Mesenchymal stem cell (in vitro differentiated cells and primary cell): Measurements from ENCODE around the gene CHRNA4.

Experiments used
- DNase-seq: peaks from one replicate; pipeline ENCODE4 v3.0.0-alpha.2; 2013
- H2AFZ ChIP-seq: one replicate; pipeline ENCODE4 v1.6.1; 2013; ENCODE audit warnings: low read depth, mild to moderate bottlenecking, control low read depth, inconsistent platforms, low read length, moderate library complexity
- H2AK5ac ChIP-seq: 2 replicates; pipeline ENCODE4 v1.6.1; 2013; ENCODE audit warnings: low read length, moderate library complexity, mild to moderate bottlenecking, inconsistent platforms; ENCODE audit not compliant: severe bottlenecking
- H2BK120ac ChIP-seq: one replicate; pipeline ENCODE4 v1.6.1; 2013; ENCODE audit warnings: low read depth, mild to moderate bottlenecking, inconsistent platforms, low read length, moderate library complexity
- H2BK12ac ChIP-seq, 2 experiments: one replicate each; pipeline ENCODE4 v1.6.1; 2013; ENCODE audit warnings: inconsistent platforms in 2 of 2, low read length in 2 of 2, mild to moderate bottlenecking in 2 of 2, moderate library complexity in 2 of 2, control low read depth in 1 of 2
- H2BK15ac ChIP-seq: one replicate; pipeline ENCODE4 v1.6.1; 2013; ENCODE audit warnings: mild to moderate bottlenecking, low read depth, inconsistent platforms; ENCODE audit not compliant: poor library complexity, severe bottlenecking
- H2BK5ac ChIP-seq: 2 replicates; pipeline ENCODE4 v1.6.1; 2013; ENCODE audit warnings: low read depth, mild to moderate bottlenecking, low read length, control low read depth, inconsistent platforms; ENCODE audit not compliant: poor library complexity, severe bottlenecking
- H3K14ac ChIP-seq, 2 experiments: one replicate each; pipeline ENCODE4 v1.6.1; 2013; ENCODE audit warnings: inconsistent platforms in 2 of 2, low read length in 2 of 2, control low read depth in 1 of 2, mild to moderate bottlenecking in 1 of 2, moderate library complexity in 1 of 2
- H3K18ac ChIP-seq, 2 experiments: one replicate each; pipeline ENCODE4 v1.6.1; 2013; ENCODE audit warnings: inconsistent platforms in 2 of 2, low read length in 2 of 2, control low read depth in 1 of 2, low read depth in 1 of 2, mild to moderate bottlenecking in 1 of 2
- H3K23ac ChIP-seq, 2 experiments: one replicate each; pipeline ENCODE4 v1.6.1; 2013; ENCODE audit warnings: inconsistent platforms in 2 of 2, low read length in 2 of 2, mild to moderate bottlenecking in 2 of 2, moderate library complexity in 2 of 2, control low read depth in 1 of 2
- H3K27ac ChIP-seq: 2 replicates; pipeline ENCODE4 v1.5.1; 2013; ENCODE audit warnings: mild to moderate bottlenecking, moderate library complexity, low read length, control low read depth, inconsistent platforms; ENCODE audit not compliant: poor library complexity, severe bottlenecking
- H3K27me3 ChIP-seq, 2 experiments: 2 replicates each; pipeline versions ENCODE4 v1.6.1 to v1.7.0; 2013; ENCODE audit warnings: low read length in 2 of 2, mild to moderate bottlenecking in 2 of 2, moderate library complexity in 2 of 2, control low read depth in 1 of 2, inconsistent platforms in 1 of 2; ENCODE audit not compliant: control insufficient read depth in 1 of 2, insufficient read depth in 1 of 2
- H3K36me3 ChIP-seq, 2 experiments: 2 replicates each; pipeline versions ENCODE4 v1.6.1 to v1.7.0; 2013; ENCODE audit warnings: low read length in 2 of 2, control low read depth in 1 of 2, inconsistent platforms in 1 of 2, low read depth in 1 of 2, mild to moderate bottlenecking in 1 of 2; ENCODE audit not compliant: insufficient read depth in 2 of 2, control insufficient read depth in 1 of 2
- H3K4ac ChIP-seq, 2 experiments: one replicate each; pipeline ENCODE4 v1.6.1; 2013; ENCODE audit warnings: inconsistent platforms in 2 of 2, low read length in 2 of 2, mild to moderate bottlenecking in 2 of 2, moderate library complexity in 2 of 2, control low read depth in 1 of 2, low read depth in 1 of 2
- H3K4me1 ChIP-seq: 2 replicates; pipeline ENCODE4 v1.6.1; 2013; ENCODE audit warnings: low read depth, low read length, control low read depth; ENCODE audit not compliant: control insufficient read depth, insufficient read depth
- H3K4me2 ChIP-seq: 2 replicates; pipeline ENCODE4 v1.6.1; 2013; ENCODE audit warnings: low read length, mild to moderate bottlenecking, inconsistent platforms; ENCODE audit not compliant: poor library complexity, severe bottlenecking
- H3K4me3 ChIP-seq, 2 experiments: 2 replicates each; pipeline versions ENCODE4 v1.5.1 to v1.7.0; 2013; ENCODE audit warnings: low read length in 2 of 2, mild to moderate bottlenecking in 2 of 2, control low read depth in 1 of 2, low read depth in 1 of 2; ENCODE audit not compliant: insufficient read depth in 1 of 2
- H3K79me1 ChIP-seq: replicated peaks from 2 replicates; pipeline ENCODE4 v1.6.1; 2013; ENCODE audit warnings: mild to moderate bottlenecking, control low read depth, low read length, inconsistent platforms; ENCODE audit not compliant: poor library complexity, severe bottlenecking
- H3K9ac ChIP-seq: 2 replicates; pipeline ENCODE4 v1.7.0; 2013; ENCODE audit warnings: mild to moderate bottlenecking, low read length, moderate library complexity
- H3K9me3 ChIP-seq: 2 replicates; pipeline ENCODE4 v1.7.0; 2013; ENCODE audit warnings: mild to moderate bottlenecking, low read length; ENCODE audit not compliant: control insufficient read depth
- H4K8ac ChIP-seq: one replicate; pipeline ENCODE4 v1.6.1; 2013; ENCODE audit warnings: inconsistent platforms, mild to moderate bottlenecking, low read length, moderate library complexity
- H4K91ac ChIP-seq: one replicate; pipeline ENCODE4 v1.6.1; 2013; ENCODE audit warnings: mild to moderate bottlenecking, low read length, inconsistent platforms
- WGBS: methylation state at CpG from one replicate; pipeline ENCODE4 v1.1.7; 2013; ENCODE audit warnings: mixed read lengths; 5-methylcytosine and 5-hydroxymethylcytosine counted together

CHRNA4 gene

GRCh38 chr20:63319164-63320040 is 41.7 kb downstream of the CHRNA4 start:
- H3K36me3 ChIP-seq, result no peaks in the 10 kb centered on the region
- no peak overlapping the region for H3K18ac ChIP-seq
- no peak overlapping the region for H3K27ac ChIP-seq
- H3K4me1 ChIP-seq, result no peaks in the 10 kb centered on the region
- no peak overlapping the region for H2BK5ac ChIP-seq
- H2BK12ac ChIP-seq, result no peak overlapping the region
- no peak overlapping the region for H3K4ac ChIP-seq
- H3K27me3 ChIP-seq, result peaks cover 21 to 61% of the 10 kb centered on the region in 2 experiments
- H2BK15ac ChIP-seq, result no peak overlapping the region
- no peak overlapping the region for H2AK5ac ChIP-seq
- no peak overlapping the region for H3K4me2 ChIP-seq
- H3K4me3 ChIP-seq, result no peak overlapping the region
- no peak overlapping the region for H4K91ac ChIP-seq
- H4K8ac ChIP-seq, result no peak overlapping the region
- no peak overlapping the region for H3K9ac ChIP-seq
- no peak overlapping the region for H3K14ac ChIP-seq
- H3K9me3 ChIP-seq, result no peaks in the 10 kb centered on the region
- H2BK120ac ChIP-seq, result no peak overlapping the region
- no peak overlapping the region for H2AFZ ChIP-seq
- no peak overlapping the region for H3K23ac ChIP-seq
- WGBS, result 83% methylated on average over 25 of the region's 25 CpGs
- H3K79me1 ChIP-seq, result no peaks in the 10 kb centered on the region
- DNase-seq, result no peak

- Histone ChIP-seq H3K14ac (no peak overlapping the region), H3K4me1 (no peaks in the 10 kb centered on the region), H3K79me1 (no peaks in the 10 kb centered on the region), H4K91ac (no peak overlapping the region), H3K27ac (no peak overlapping the region), H3K4ac (no peak overlapping the region), H3K23ac (no peak overlapping the region), H2AK5ac (no peak overlapping the region), H3K4me3 (no peak overlapping the region), H2BK5ac (no peak overlapping the region), H3K27me3 (peaks cover 19 to 61% of the 10 kb centered on the region in 2 experiments), H2BK15ac (no peak overlapping the region), H4K8ac (no peak overlapping the region), H3K36me3 (no peaks in the 10 kb centered on the region), H3K9me3 (no peaks in the 10 kb centered on the region), H2BK12ac (no peak overlapping the region), H3K9ac (no peak overlapping the region), H2AFZ (no peak overlapping the region), H2BK120ac (no peak overlapping the region), H3K4me2 (no peak overlapping the region), H3K18ac (no peak overlapping the region)
- no peak for DNase-seq
- WGBS, result 86% methylated on average over 24 of the region's 24 CpGs
Observed at GRCh38 chr20:63318391-63319163, 42.6 kb downstream of the CHRNA4 start.

- Histone ChIP-seq H2AFZ (no peak overlapping the region), H3K4me3 (no peak overlapping the region), H3K18ac (no peak overlapping the region), H3K4me1 (no peaks in the 10 kb centered on the region), H3K23ac (no peak overlapping the region), H2BK5ac (no peak overlapping the region), H3K9ac (no peak overlapping the region), H3K27ac (no peak overlapping the region), H3K9me3 (no peaks in the 10 kb centered on the region), H3K14ac (no peak overlapping the region), H2BK12ac (no peak overlapping the region), H3K79me1 (no peaks in the 10 kb centered on the region), H4K91ac (no peak overlapping the region), H4K8ac (no peak overlapping the region), H3K27me3 (peaks cover 12 to 59% of the 10 kb centered on the region in 2 experiments), H2BK120ac (no peak overlapping the region), H3K36me3 (no peaks in the 10 kb centered on the region), H2AK5ac (no peak overlapping the region), H3K4ac (no peak overlapping the region), H3K4me2 (no peak overlapping the region), H2BK15ac (no peak overlapping the region)
- DNase-seq, result no peak
- 82% methylated on average over 16 of the region's 18 CpGs for WGBS
Observed at GRCh38 chr20:63317601-63318291, 43.4 kb downstream of the CHRNA4 start.

- Histone ChIP-seq H2BK15ac (no peak overlapping the region), H4K91ac (no peak overlapping the region), H3K4me2 (no peak overlapping the region), H2AK5ac (no peak overlapping the region), H4K8ac (no peak overlapping the region), H3K27ac (no peak overlapping the region), H3K27me3 (peaks cover 6 to 58% of the 10 kb centered on the region in 2 experiments), H3K14ac (no peak overlapping the region), H3K36me3 (no peaks in the 10 kb centered on the region), H3K9me3 (no peaks in the 10 kb centered on the region), H3K4me3 (no peak overlapping the region), H3K23ac (no peak overlapping the region), H2AFZ (no peak overlapping the region), H2BK120ac (no peak overlapping the region), H3K9ac (no peak overlapping the region), H3K4ac (no peak overlapping the region), H3K18ac (no peak overlapping the region), H2BK12ac (no peak overlapping the region), H3K4me1 (no peaks in the 10 kb centered on the region), H3K79me1 (no peaks in the 10 kb centered on the region), H2BK5ac (no peak overlapping the region)
- 100% methylated on average over 2 of the region's 6 CpGs for WGBS
- DNase-seq, result no peak
Observed at GRCh38 chr20:63317061-63317460, 44.1 kb downstream of the CHRNA4 start.
